H1 (cell line): Measurements from ENCODE around the gene EPB41L1. TPM values are rescaled to one million over a fixed set of nuclear protein-coding genes. Genes with fewer than 3 reads are reported as not detected.

Experiments used
- CTCF ChIA-PET: fragments of 300-600 bp; sonication (Branson Sonifier 250); formaldehyde crosslinking; loops from one replicate; lab custom pipeline; 2021; ENCODE audit not compliant: partially characterized antibody; lab: Charles Lee
- POLR2A ChIA-PET: fragments of 300-600 bp; sonication (Branson Sonifier 250); formaldehyde crosslinking; loops from one replicate; lab custom pipeline; 2021; ENCODE audit warnings: inconsistent platforms; ENCODE audit not compliant: partially characterized antibody; lab: Charles Lee
- DNase-seq, 2 experiments: peaks; one replicate each; pipeline versions ENCODE4 v3.0.0 to v3.0.0-alpha.2; 2010 to 2022; ENCODE audit warnings: low spot score in 2 of 2, low read depth in 1 of 2, mixed read lengths in 1 of 2
- FAIRE-seq: peaks from 2 replicates; lab custom pipeline; 2011; peaks lifted over from hg19 to GRCh38; lab: Jason Lieb, UNC
- H2AFZ ChIP-seq: 2 replicates; pipeline ENCODE4 v1.8.1; 2012; ENCODE audit warnings: low read length, inconsistent platforms
- H2AK5ac ChIP-seq: 2 replicates; pipeline ENCODE4 v1.6.1; 2013; ENCODE audit warnings: low read depth, low read length
- H2BK120ac ChIP-seq: replicated peaks from 2 replicates; pipeline ENCODE3; 2013; ENCODE audit warnings: low read depth, low read length, inconsistent platforms
- H2BK12ac ChIP-seq: 2 replicates; pipeline ENCODE4 v1.6.1; 2013; ENCODE audit warnings: low read depth, low read length
- H2BK15ac ChIP-seq: 2 replicates; pipeline ENCODE4 v1.6.1; 2013; ENCODE audit warnings: low read length
- H2BK20ac ChIP-seq: 2 replicates; pipeline ENCODE4 v1.6.1; 2013; ENCODE audit warnings: low read length
- H2BK5ac ChIP-seq: 2 replicates; pipeline ENCODE4 v1.6.1; 2013; ENCODE audit warnings: low read depth, low read length
- H3K14ac ChIP-seq: 2 replicates; pipeline ENCODE4 v1.6.1; 2013; ENCODE audit warnings: inconsistent platforms; ENCODE audit not compliant: insufficient read length
- H3K18ac ChIP-seq: 2 replicates; pipeline ENCODE4 v1.6.1; 2013; ENCODE audit warnings: low read length; ENCODE audit errors: extremely low read depth
- H3K23ac ChIP-seq: 2 replicates; pipeline ENCODE4 v1.6.1; 2013; ENCODE audit warnings: inconsistent platforms; ENCODE audit not compliant: insufficient read length
- H3K23me2 ChIP-seq: 2 replicates; pipeline ENCODE4 v1.6.1; 2013; ENCODE audit warnings: low read depth, low read length
- H3K27ac ChIP-seq: 2 replicates; pipeline ENCODE4 v1.6.1; 2011; ENCODE audit warnings: low read depth, low read length, inconsistent platforms
- H3K27me3 ChIP-seq, 4 experiments: replicated peaks in 1 of 4; 1 replicate in 1 of 4; 2 replicates in 3 of 4; pipeline versions ENCODE4 v1.6.1 to v1.8.1; 2011 to 2013; ENCODE audit warnings: low read length in 3 of 4, mild to moderate bottlenecking in 3 of 4, inconsistent platforms in 2 of 4, mixed read lengths in 2 of 4, moderate library complexity in 1 of 4; ENCODE audit not compliant: control insufficient read depth in 3 of 4, insufficient read depth in 3 of 4; ENCODE audit errors: extremely low read depth in 1 of 4
- H3K36me3 ChIP-seq, 4 experiments: 2 replicates each; pipeline versions ENCODE4 v1.6.1 to v1.8.1; 2011 to 2013; ENCODE audit warnings: mild to moderate bottlenecking in 4 of 4, low read length in 3 of 4, moderate library complexity in 2 of 4, control low read depth in 1 of 4, inconsistent platforms in 1 of 4; ENCODE audit not compliant: insufficient read depth in 4 of 4, control insufficient read depth in 2 of 4
- H3K4ac ChIP-seq: replicated peaks from 2 replicates; pipeline ENCODE3; 2013; ENCODE audit warnings: low read length, low read depth, mixed read lengths, inconsistent platforms; ENCODE audit not compliant: insufficient read length
- H3K4me1 ChIP-seq, 4 experiments: replicated peaks in 1 of 4; 1 replicate in 1 of 4; 2 replicates in 3 of 4; pipeline versions ENCODE4 v1.6.1 to v1.8.1; 2011 to 2013; ENCODE audit warnings: low read length in 3 of 4, inconsistent platforms in 2 of 4, mixed read lengths in 1 of 4; ENCODE audit not compliant: insufficient read depth in 4 of 4, control insufficient read depth in 3 of 4
- H3K4me2 ChIP-seq, 2 experiments: 2 replicates each; pipeline versions ENCODE4 v1.6.1 to v1.8.1; 2011 to 2013; ENCODE audit warnings: low read depth in 2 of 2, low read length in 2 of 2, control low read depth in 1 of 2, inconsistent platforms in 1 of 2, mild to moderate bottlenecking in 1 of 2; ENCODE audit not compliant: insufficient read depth in 1 of 2
- H3K4me3 ChIP-seq, 4 experiments: fragments of 200-600, 300-600 bp in 1 of 4; sonication (generic), shearing (Covaris generic), sonication (Bioruptor Twin) in 1 of 4; 2 replicates each; pipeline versions ENCODE4 v1.5.1 to v1.8.1; 2011 to 2016; ENCODE audit warnings: low read length in 4 of 4, low read depth in 3 of 4, control low read depth in 2 of 4, inconsistent platforms in 2 of 4, mild to moderate bottlenecking in 2 of 4, mixed read lengths in 1 of 4, moderate library complexity in 1 of 4; ENCODE audit not compliant: insufficient read depth in 2 of 4; ENCODE audit errors: extremely low read depth in 1 of 4
- H3K56ac ChIP-seq: replicated peaks from 2 replicates; pipeline ENCODE3; 2013; ENCODE audit warnings: low read depth, mild to moderate bottlenecking, mixed read lengths, low read length, inconsistent platforms; ENCODE audit not compliant: insufficient read length
- H3K79me1 ChIP-seq: 2 replicates; pipeline ENCODE4 v1.6.1; 2013; ENCODE audit warnings: low read depth, low read length, control low read depth
- H3K79me2 ChIP-seq, 2 experiments: 2 replicates each; pipeline versions ENCODE4 v1.6.1 to v1.8.1; 2012 to 2013; ENCODE audit warnings: low read length in 2 of 2, mild to moderate bottlenecking in 2 of 2, inconsistent platforms in 1 of 2; ENCODE audit not compliant: insufficient read depth in 2 of 2, control insufficient read depth in 1 of 2
- H3K9ac ChIP-seq, 4 experiments: replicated peaks in 1 of 4; 1 replicate in 1 of 4; 2 replicates in 3 of 4; pipeline versions ENCODE4 v1.6.1 to v1.8.1; 2011 to 2013; ENCODE audit warnings: low read depth in 3 of 4, low read length in 3 of 4, control low read depth in 2 of 4, mild to moderate bottlenecking in 2 of 4, moderate library complexity in 2 of 4, inconsistent platforms in 1 of 4; ENCODE audit errors: extremely low read depth in 1 of 4
- H3K9me3 ChIP-seq, 2 experiments: 2 replicates each; pipeline versions ENCODE4 v1.6.1 to v1.8.1; 2012 to 2013; ENCODE audit warnings: mild to moderate bottlenecking in 2 of 2, moderate library complexity in 2 of 2, control low read depth in 1 of 2, inconsistent platforms in 1 of 2, low read depth in 1 of 2, low read length in 1 of 2, mixed read lengths in 1 of 2; ENCODE audit not compliant: insufficient read depth in 2 of 2
- H4K20me1 ChIP-seq, 2 experiments: replicated peaks in 1 of 2; 2 replicates each; pipeline versions ENCODE3 to v1.8.1; 2011 to 2013; ENCODE audit warnings: inconsistent platforms in 2 of 2, low read length in 2 of 2, mild to moderate bottlenecking in 1 of 2; ENCODE audit not compliant: insufficient read depth in 2 of 2, control insufficient read depth in 1 of 2
- H4K5ac ChIP-seq: 2 replicates; pipeline ENCODE4 v1.6.1; 2013; ENCODE audit warnings: low read length, low read depth, mixed read lengths, inconsistent platforms; ENCODE audit not compliant: insufficient read length
- H4K8ac ChIP-seq: 2 replicates; pipeline ENCODE4 v1.8.0; 2013; ENCODE audit warnings: mild to moderate bottlenecking, moderate library complexity, low read length, inconsistent platforms; ENCODE audit not compliant: insufficient read depth; ENCODE audit errors: extremely low read depth
- H4K91ac ChIP-seq: replicated peaks from 2 replicates; pipeline ENCODE3; 2013; ENCODE audit warnings: low read length, mixed read lengths, inconsistent platforms; ENCODE audit not compliant: insufficient read length
- CTBP2 ChIP-seq: IDR thresholded peaks from 2 replicates; pipeline ENCODE4 v1.7.0; 2011; ENCODE audit warnings: borderline replicate concordance, mild to moderate bottlenecking, moderate library complexity, mixed read lengths, low read length; ENCODE audit not compliant: insufficient read depth, insufficient read length
- HDAC6 ChIP-seq: IDR thresholded peaks from one replicate; pipeline ENCODE4 v1.7.1; 2012; ENCODE audit warnings: low read depth, mild to moderate bottlenecking, inconsistent platforms, low read length, moderate library complexity
- JUN ChIP-seq: IDR thresholded peaks from 2 replicates; pipeline ENCODE4 v1.6.1; 2011; ENCODE audit warnings: low read depth, mild to moderate bottlenecking, improper control_type of control experiment, low read length
- NANOG ChIP-seq: IDR thresholded peaks from 2 replicates; pipeline ENCODE4 v1.6.1; 2011; ENCODE audit warnings: low read length, low read depth, mild to moderate bottlenecking, inconsistent platforms; ENCODE audit not compliant: insufficient read depth, poor library complexity, severe bottlenecking
- POLR2AphosphoS5 ChIP-seq: IDR thresholded peaks from 2 replicates; pipeline ENCODE4 v1.6.1; 2011; ENCODE audit warnings: low read depth, low read length
- SP2 ChIP-seq: IDR thresholded peaks from 2 replicates; pipeline ENCODE4 v1.6.1; 2012; ENCODE audit warnings: mild to moderate bottlenecking, low read length, inconsistent platforms
- TAF1 ChIP-seq: IDR thresholded peaks from 2 replicates; pipeline ENCODE4 v1.6.1; 2011; ENCODE audit warnings: mild to moderate bottlenecking, low read depth, low read length
- WGBS, 2 experiments: shearing (Covaris generic) in 1 of 2; methylation state at CpG; one replicate each; pipeline versions ENCODE4 v1.1.6 to v1.1.7; 2013 to 2015; ENCODE audit warnings: low lambda C conversion rate in 2 of 2, mixed read lengths in 2 of 2, inconsistent platforms in 1 of 2, low coverage in 1 of 2, missing lambda C conversion rate in 1 of 2; ENCODE audit not compliant: insufficient replicate concordance in 2 of 2, insufficient coverage in 1 of 2, insufficient read length in 1 of 2; ENCODE audit errors: extremely low coverage in 1 of 2, missing lambda C conversion rate in 1 of 2; 5-methylcytosine and 5-hydroxymethylcytosine counted together
- polyA plus RNA-seq, 7 experiments: library from polyadenylated mRNA; depleted of rRNA in 3 of 7; stranded (reverse) in 5 of 7; unstranded in 2 of 7; fragments of >200 nt in 5 of 7; fragments of 200-250 nt in 2 of 7; gene quantifications; 1 replicate in 5 of 7; 2 replicates in 1 of 7; 4 replicates in 1 of 7; pipeline versions ENCODE4 v1.2.1 to v1.2.3, GENCODE V29; 2011 to 2013; ENCODE audit warnings: missing spikeins in 2 of 7, mixed read lengths in 2 of 7
- total RNA-seq: library from RNA; stranded (reverse); fragmentation: NEBNext Ultra II Directional; extraction: Animal tissue kit (Norgen Biotek cat#: 25700); gene quantifications from 2 replicates; pipeline ENCODE4 v1.2.1, GENCODE V29; 2021

Gene EPB41L1
- total and polyA plus RNA-seq, 2 of the 8 experiments (the other 6 are each of a cell fraction or from before 2014, with no cell fraction given): 14.8 to 36.0 TPM

- Histone ChIP-seq H4K5ac (no peak overlapping the region), H3K27ac (no peak overlapping the region), H3K79me1 (peaks cover 2% of the 10 kb centered on the region; the same call in 1 of the 2 replicates), H4K91ac (no peak overlapping the region), H4K20me1 (peaks cover 2 to 7% of the 10 kb centered on the region in 2 experiments), H3K79me2 (no peaks in the 10 kb centered on the region), H2BK12ac (no peak overlapping the region), H3K4me3 (no peak overlapping the region), H3K9me3 (no peaks in the 10 kb centered on the region), H3K36me3 (no peaks in the 10 kb centered on the region; a peak in 1 of 8 replicates), H3K14ac (no peak overlapping the region), H3K23ac (no peak overlapping the region), H3K9ac (no peak overlapping the region; a peak in 1 of 7 replicates), H3K18ac (no peak overlapping the region), H3K4ac (no peak overlapping the region), H3K4me1 (no peaks in the 10 kb centered on the region), H3K27me3 (no peaks in the 10 kb centered on the region; a peak in 1 of 7 replicates), H3K4me2 (no peak overlapping the region), H2BK120ac (no peak overlapping the region), H3K23me2 (no peaks in the 10 kb centered on the region), H2BK5ac (no peak overlapping the region; the same call in 1 of the 2 replicates), H2AFZ (no peak overlapping the region), H2AK5ac (no peak overlapping the region), H2BK20ac (no peak overlapping the region), H2BK15ac (no peak overlapping the region), H4K8ac (no peak overlapping the region), H3K56ac (no peak overlapping the region)
- 90% methylated on average over 6 of the region's 6 CpGs; no CpG with 5 or more reads in 1 of the 2 experiments for WGBS, 2 experiments
- FAIRE-seq: no peak
- no peak for DNase-seq
- ChIA-PET POLR2A (no interaction called here), CTCF (interaction anchor here (0.7 to 2.9 kb wide), 3 partner anchors 24 to 607 kb away, joined by 3 to 22 read pairs (median 3); no protein-coding TSS in a partner anchor)
- TF ChIP-seq NANOG (no peak), POLR2AphosphoS5 (no peak), TAF1 (no peak), SP2 (no peak), HDAC6 (no peak), JUN (no peak), CTBP2 (no peak)
Observed at GRCh38 chr20:36182604-36183154, 28.1 kb downstream of the EPB41L1 start.
